Thyroid gland (tissue), 4 donors: ENCODE results near the gene NR3C1.

ENCODE experiments used
- CTCF ChIP-seq, 6 experiments: fragments of 200-600 bp in 3 of 6; fragments of 450-650 bp in 3 of 6; sonication (generic) in 3 of 6; IDR thresholded peaks; one replicate each; pipeline ENCODE4 v1.5.1; 2016 to 2019; ENCODE audit warnings: antibody characterized with exemption in 6 of 6, mild to moderate bottlenecking in 2 of 6, inconsistent platforms in 1 of 6, moderate library complexity in 1 of 6
- POLR2A ChIP-seq, 2 donors: fragments of 450-650 bp; IDR thresholded peaks; one replicate each; pipeline ENCODE4 v1.6.1; 2017; ENCODE audit warnings: antibody characterized with exemption in 2 of 2, mild to moderate bottlenecking in 2 of 2, moderate library complexity in 1 of 2

GRCh38 chr5:143271431-143271830 is 132.1 kb downstream of the NR3C1 start:
- TF ChIP-seq POLR2A (IDR thresholded peaks at IDR 0.05), result no peak
- no peak for TF ChIP-seq CTCF (IDR thresholded peaks at IDR 0.05)
